ENCODE results near the gene NT5C1B.

The NT5C1B gene

DNA sequence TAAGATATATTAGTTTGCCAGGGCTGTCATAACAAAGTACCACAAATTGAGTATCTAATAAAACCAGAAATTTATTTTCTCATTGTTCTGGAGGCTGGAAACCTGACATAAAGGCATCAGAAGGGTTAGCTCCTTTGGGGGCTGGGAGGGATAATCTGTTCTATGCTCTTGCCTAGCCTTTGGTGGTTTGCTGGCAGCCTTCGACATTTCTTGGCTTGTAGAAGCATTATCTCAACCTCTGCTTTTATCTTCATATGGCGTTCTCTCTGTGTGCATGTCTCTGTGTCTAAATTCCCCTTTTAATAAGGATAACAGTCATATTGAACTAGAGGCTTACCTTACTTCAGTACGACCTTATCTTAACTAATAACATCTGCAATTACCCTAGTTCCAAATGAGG lies 22.8 kb upstream of the NT5C1B start:
- Histone ChIP-seq H3K4me2 (ENCODE audit: low read depth, low read length, poor library complexity, severe bottlenecking) (no peak overlapping the region), H3K27ac (ENCODE audit: low read depth, low read length) (no peak overlapping the region), H3K9ac (ENCODE audit: low read length) (no peak overlapping the region), H3K36me3 (ENCODE audit: low read length) (no peaks in the 10 kb centered on the region), H3K27me3 (ENCODE audit: low read length) (no peaks in the 10 kb centered on the region), H3K9me3 (ENCODE audit: insufficient read depth, low read length) (no peaks in the 10 kb centered on the region), H4K20me1 (ENCODE audit: low read depth, low read length) (no peaks in the 10 kb centered on the region), H3F3A (ENCODE audit: insufficient read depth) (no peaks in the 10 kb centered on the region), H3K9me2 (replicated peaks; ENCODE audit: insufficient read depth, low read length) (no peaks in the 10 kb centered on the region), H3K4me3 (ENCODE audit: insufficient read depth, low read length, poor library complexity, severe bottlenecking) (no peak overlapping the region), H3K79me2 (ENCODE audit: insufficient read depth, low read length) (no peaks in the 10 kb centered on the region), H2AFZ (ENCODE audit: low read depth, low read length, severe bottlenecking) (no peak overlapping the region)
- TF ChIP-seq, protein P1, sequence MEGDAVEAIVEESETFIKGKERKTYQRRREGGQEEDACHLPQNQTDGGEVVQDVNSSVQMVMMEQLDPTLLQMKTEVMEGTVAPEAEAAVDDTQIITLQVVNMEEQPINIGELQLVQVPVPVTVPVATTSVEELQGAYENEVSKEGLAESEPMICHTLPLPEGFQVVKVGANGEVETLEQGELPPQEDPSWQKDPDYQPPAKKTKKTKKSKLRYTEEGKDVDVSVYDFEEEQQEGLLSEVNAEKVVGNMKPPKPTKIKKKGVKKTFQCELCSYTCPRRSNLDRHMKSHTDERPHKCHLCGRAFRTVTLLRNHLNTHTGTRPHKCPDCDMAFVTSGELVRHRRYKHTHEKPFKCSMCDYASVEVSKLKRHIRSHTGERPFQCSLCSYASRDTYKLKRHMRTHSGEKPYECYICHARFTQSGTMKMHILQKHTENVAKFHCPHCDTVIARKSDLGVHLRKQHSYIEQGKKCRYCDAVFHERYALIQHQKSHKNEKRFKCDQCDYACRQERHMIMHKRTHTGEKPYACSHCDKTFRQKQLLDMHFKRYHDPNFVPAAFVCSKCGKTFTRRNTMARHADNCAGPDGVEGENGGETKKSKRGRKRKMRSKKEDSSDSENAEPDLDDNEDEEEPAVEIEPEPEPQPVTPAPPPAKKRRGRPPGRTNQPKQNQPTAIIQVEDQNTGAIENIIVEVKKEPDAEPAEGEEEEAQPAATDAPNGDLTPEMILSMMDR (IDR thresholded peaks at IDR 0.05; ENCODE audit: insufficient read depth, low read length, poor library complexity, severe bottlenecking) = no peak
- no peak for TF ChIP-seq EZH2phosphoT487 (conservative IDR thresholded peaks at IDR 0.05; ENCODE audit: low read length)

DNA sequence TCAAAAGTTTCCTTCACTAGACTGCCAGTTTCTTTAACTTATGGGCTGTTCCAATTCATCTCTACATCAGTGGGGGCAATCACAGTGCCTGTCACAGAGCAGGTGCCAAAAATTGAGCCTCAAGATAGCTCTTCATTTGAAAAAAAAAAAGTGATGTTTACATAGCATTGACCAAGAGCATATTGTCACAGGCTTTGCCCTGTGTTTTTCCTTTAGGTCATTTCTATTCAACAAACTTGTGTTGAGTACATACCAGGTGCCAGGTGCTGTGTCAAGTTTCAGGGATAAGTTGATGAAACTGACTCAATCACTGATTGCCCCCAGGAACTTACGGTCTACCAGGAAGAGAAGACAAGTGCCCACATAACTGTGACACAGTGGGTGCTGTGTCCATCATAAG lies 22.2 kb upstream of the NT5C1B start:
- Histone ChIP-seq H3K4me3 (ENCODE audit: insufficient read depth, low read length, poor library complexity, severe bottlenecking) (no peak overlapping the region), H3K9ac (ENCODE audit: low read length) (no peak overlapping the region)

DNA sequence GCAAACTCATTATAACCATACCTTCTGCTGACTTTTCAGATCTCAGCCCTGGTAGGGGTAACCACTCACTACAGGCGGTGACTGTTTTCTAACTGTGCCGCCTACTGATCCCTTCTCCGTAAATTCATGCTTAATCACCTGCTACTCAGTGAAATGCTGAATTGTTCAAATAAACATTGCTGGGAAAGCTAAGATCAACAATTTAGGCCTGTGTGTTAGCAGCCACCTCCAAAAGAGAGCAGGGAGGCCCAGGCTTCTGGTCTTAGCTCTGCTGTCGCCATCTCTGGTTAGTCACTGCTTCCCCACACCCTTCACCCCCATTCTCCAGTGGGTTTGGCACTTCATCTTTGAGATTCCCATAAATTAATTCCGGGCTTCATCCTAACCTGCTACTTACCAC lies 21.8 kb upstream of the NT5C1B start:
- Histone ChIP-seq H3K4me2 (ENCODE audit: low read depth, low read length, poor library complexity, severe bottlenecking) (no peak overlapping the region), H3K9me2 (replicated peaks; ENCODE audit: insufficient read depth, low read length) (no peaks in the 10 kb centered on the region), H3K9ac (ENCODE audit: low read length) (no peak overlapping the region), H3K36me3 (ENCODE audit: low read length) (no peaks in the 10 kb centered on the region), H3K79me2 (ENCODE audit: insufficient read depth, low read length) (no peaks in the 10 kb centered on the region), H3K27me3 (ENCODE audit: low read length) (no peaks in the 10 kb centered on the region), H3K9me3 (ENCODE audit: insufficient read depth, low read length) (no peaks in the 10 kb centered on the region), H4K20me1 (ENCODE audit: low read depth, low read length) (no peaks in the 10 kb centered on the region), H3K4me3 (ENCODE audit: insufficient read depth, low read length, poor library complexity, severe bottlenecking) (no peak overlapping the region), H3K27ac (ENCODE audit: low read depth, low read length) (no peak overlapping the region), H3F3A (ENCODE audit: insufficient read depth) (no peaks in the 10 kb centered on the region), H2AFZ (ENCODE audit: low read depth, low read length, severe bottlenecking) (no peak overlapping the region)
- no peak for TF ChIP-seq EZH2phosphoT487 (conservative IDR thresholded peaks at IDR 0.05; ENCODE audit: low read length)
- TF ChIP-seq, protein P1 (IDR thresholded peaks at IDR 0.05; ENCODE audit: insufficient read depth, low read length, poor library complexity, severe bottlenecking) = no peak

More for the DNA sequence above, 22.2 kb upstream of the NT5C1B start:
- Histone ChIP-seq H3K36me3 (ENCODE audit: low read length) (no peaks in the 10 kb centered on the region), H3K9me3 (ENCODE audit: insufficient read depth, low read length) (no peaks in the 10 kb centered on the region), H3K9me2 (replicated peaks; ENCODE audit: insufficient read depth, low read length) (no peaks in the 10 kb centered on the region), H3K27me3 (ENCODE audit: low read length) (no peaks in the 10 kb centered on the region), H2AFZ (ENCODE audit: low read depth, low read length, severe bottlenecking) (no peak overlapping the region), H3K4me2 (ENCODE audit: low read depth, low read length, poor library complexity, severe bottlenecking) (no peak overlapping the region), H3K27ac (ENCODE audit: low read depth, low read length) (no peak overlapping the region), H3F3A (ENCODE audit: insufficient read depth) (no peaks in the 10 kb centered on the region), H4K20me1 (ENCODE audit: low read depth, low read length) (no peaks in the 10 kb centered on the region), H3K79me2 (ENCODE audit: insufficient read depth, low read length) (no peaks in the 10 kb centered on the region)
- TF ChIP-seq, protein P1 (IDR thresholded peaks at IDR 0.05; ENCODE audit: insufficient read depth, low read length, poor library complexity, severe bottlenecking) = no peak
- TF ChIP-seq EZH2phosphoT487 (conservative IDR thresholded peaks at IDR 0.05; ENCODE audit: low read length) = no peak

Data from SU-DHL-6 (cell line).